ENCODE measurements around the gene ASTL.
A peak's percentile ranks its signal among the peaks of the same experiment; 100 is the strongest.

- TF ChIP-seq TCF7L2 (IDR thresholded peaks at IDR 0.05; ENCODE audit: borderline replicate concordance, extremely low read depth, insufficient read depth, insufficient read length), result no peak
- 0 out of 6 replicates have a peak, but pooled peaks of 1 of the 3 experiments have one; percentile 11 for TF ChIP-seq CTCF (IDR thresholded peaks at IDR 0.05 in 2 of 3, conservative IDR thresholded peaks at IDR 0.05 in 1 of 3; ENCODE audit: borderline replicate concordance in 1 of 3, insufficient read depth in 1 of 3, low read depth in 2 of 3, low read length in 2 of 3)
- TF ChIP-seq POLR2A (IDR thresholded peaks at IDR 0.05; ENCODE audit: borderline replicate concordance, extremely low read depth, insufficient read depth, insufficient read length), result no peak
- no peak for TF ChIP-seq POLR2AphosphoS5 (IDR thresholded peaks at IDR 0.05; ENCODE audit: low read depth, low read length)
- no peak for TF ChIP-seq ELF1 (IDR thresholded peaks at IDR 0.05; ENCODE audit: borderline replicate concordance, low read depth)
- TF ChIP-seq SP1 (IDR thresholded peaks at IDR 0.05; ENCODE audit: low read depth), result no peak
- TF ChIP-seq EZH2 (IDR thresholded peaks at IDR 0.05), result no peak
Observed at GRCh38 chr2:96147593-96148201, 9.4 kb upstream of the ASTL start.
